ENCODE measurements around the gene DLG2.

- TF ChIP-seq POLR2A (IDR thresholded peaks at IDR 0.05; ENCODE audit: low read depth, low read length) (no peak), EZH2 (IDR thresholded peaks at IDR 0.05; ENCODE audit: borderline replicate concordance, low read depth, low read length, severe bottlenecking) (no peak), CTCF (IDR thresholded peaks at IDR 0.05; ENCODE audit: extremely low read depth in 1 of 2, insufficient read depth in 1 of 2, low read depth in 1 of 2, low read length in 2 of 2) (no peak), POLR2AphosphoS5 (IDR thresholded peaks at IDR 0.05; ENCODE audit: insufficient read depth, low read depth, low read length) (no peak)
- TF ChIP-seq, protein P1, sequence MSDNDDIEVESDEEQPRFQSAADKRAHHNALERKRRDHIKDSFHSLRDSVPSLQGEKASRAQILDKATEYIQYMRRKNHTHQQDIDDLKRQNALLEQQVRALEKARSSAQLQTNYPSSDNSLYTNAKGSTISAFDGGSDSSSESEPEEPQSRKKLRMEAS (IDR thresholded peaks at IDR 0.05; ENCODE audit: insufficient read depth, insufficient read length), result no peak
Observed at GRCh38 chr11:85440273-85440672, 186.9 kb downstream of the DLG2 start.
